WTC11 (cell line): ENCODE data around the gene TIMM50. TPM values are rescaled to one million over a fixed set of nuclear protein-coding genes. Genes with fewer than 3 reads are reported as not detected.

Experiments
- AR ChIP-seq: fragments of 250-450 bp; sonication (Bioruptor Pico); IDR thresholded peaks from 2 replicates; pipeline ENCODE4 v1.9.0; 2021; ENCODE audit warnings: mild to moderate bottlenecking
- ATF3 ChIP-seq: sonication (generic); formaldehyde crosslinking; conservative IDR thresholded peaks from 2 replicates; pipeline ENCODE4 v1.8.1; 2022; ENCODE audit warnings: mild to moderate bottlenecking, missing genetic modification reagents
- CREB1 ChIP-seq: sonication (generic); formaldehyde crosslinking; IDR thresholded peaks from 2 replicates; pipeline ENCODE4 v1.8.0; 2023; ENCODE audit warnings: mild to moderate bottlenecking, missing genetic modification reagents
- EMX1 ChIP-seq: fragments of 250-450 bp; sonication (Bioruptor Pico); IDR thresholded peaks from 2 replicates; pipeline ENCODE4 v1.8.0; 2021; ENCODE audit warnings: mild to moderate bottlenecking
- ESRRA ChIP-seq: sonication (generic); formaldehyde crosslinking; IDR thresholded peaks from 2 replicates; pipeline ENCODE4 v1.8.1; 2022; ENCODE audit warnings: mild to moderate bottlenecking, missing genetic modification reagents, borderline replicate concordance
- FOXJ3 ChIP-seq: sonication (generic); formaldehyde crosslinking; IDR thresholded peaks from 2 replicates; pipeline ENCODE4 v1.9.0; 2021; ENCODE audit warnings: missing genetic modification reagents, mild to moderate bottlenecking, borderline replicate concordance
- FOXP1 ChIP-seq: sonication (generic); formaldehyde crosslinking; IDR thresholded peaks from 2 replicates; pipeline ENCODE4 v1.8.0; 2022; ENCODE audit warnings: missing genetic modification reagents, mild to moderate bottlenecking, moderate library complexity, borderline replicate concordance
- GRHL2 ChIP-seq: fragments of 250-450 bp; sonication (Bioruptor Pico); IDR thresholded peaks from 2 replicates; pipeline ENCODE4 v1.8.0; 2022; ENCODE audit warnings: mild to moderate bottlenecking, moderate library complexity; ENCODE audit not compliant: insufficient replicate concordance, severe bottlenecking
- JUN ChIP-seq: sonication (generic); formaldehyde crosslinking; IDR thresholded peaks from 2 replicates; pipeline ENCODE4 v1.8.0; 2023; ENCODE audit warnings: mild to moderate bottlenecking, missing genetic modification reagents
- MAX ChIP-seq: sonication (generic); formaldehyde crosslinking; IDR thresholded peaks from 2 replicates; pipeline ENCODE4 v1.8.0; 2022; ENCODE audit warnings: mild to moderate bottlenecking, missing genetic modification reagents
- MLX ChIP-seq: sonication (generic); formaldehyde crosslinking; IDR thresholded peaks from 2 replicates; pipeline ENCODE4 v1.8.1; 2023; ENCODE audit warnings: mild to moderate bottlenecking, missing genetic modification reagents, moderate library complexity
- PRDM15 ChIP-seq: sonication (generic); formaldehyde crosslinking; IDR thresholded peaks from 2 replicates; pipeline ENCODE4 v1.8.0; 2022; ENCODE audit warnings: missing genetic modification reagents
- PREB ChIP-seq: sonication (generic); formaldehyde crosslinking; IDR thresholded peaks from 2 replicates; pipeline ENCODE4 v1.8.1; 2022; ENCODE audit warnings: mild to moderate bottlenecking, missing genetic modification reagents, moderate library complexity, borderline replicate concordance
- RORB ChIP-seq: fragments of 250-450 bp; sonication (Bioruptor Pico); IDR thresholded peaks from 2 replicates; pipeline ENCODE4 v1.9.0; 2021; ENCODE audit warnings: mild to moderate bottlenecking
- SMAD3 ChIP-seq: sonication (generic); formaldehyde crosslinking; IDR thresholded peaks from 2 replicates; pipeline ENCODE4 v1.8.0; 2022; ENCODE audit warnings: missing genetic modification reagents, mild to moderate bottlenecking, borderline replicate concordance
- TEAD4 ChIP-seq: sonication (generic); formaldehyde crosslinking; IDR thresholded peaks from 2 replicates; pipeline ENCODE4 v1.8.0; 2022; ENCODE audit warnings: mild to moderate bottlenecking, missing genetic modification reagents
- USF1 ChIP-seq: sonication (generic); formaldehyde crosslinking; IDR thresholded peaks from 2 replicates; pipeline ENCODE4 v1.8.0; 2022; ENCODE audit warnings: mild to moderate bottlenecking, missing genetic modification reagents
- USF2 ChIP-seq: sonication (generic); formaldehyde crosslinking; IDR thresholded peaks from 2 replicates; pipeline ENCODE4 v1.8.1; 2023; ENCODE audit warnings: mild to moderate bottlenecking, missing genetic modification reagents, moderate library complexity
- ZNF138 ChIP-seq: sonication (generic); formaldehyde crosslinking; conservative IDR thresholded peaks from 2 replicates; pipeline ENCODE4 v1.8.1; 2022; ENCODE audit warnings: mild to moderate bottlenecking, moderate library complexity, missing genetic modification reagents
- ZNF232 ChIP-seq: sonication (generic); formaldehyde crosslinking; IDR thresholded peaks from 2 replicates; pipeline ENCODE4 v1.8.0; 2022; ENCODE audit warnings: mild to moderate bottlenecking, missing genetic modification reagents
- ZNF425 ChIP-seq: fragments of 250-450 bp; sonication (Bioruptor Pico); conservative IDR thresholded peaks from 2 replicates; pipeline ENCODE4 v1.9.0; 2021; ENCODE audit warnings: mild to moderate bottlenecking
- ZNF671 ChIP-seq: fragments of 250-450 bp; sonication (Bioruptor Pico); IDR thresholded peaks from 2 replicates; pipeline ENCODE4 v1.8.0; 2021; ENCODE audit warnings: mild to moderate bottlenecking
- ZSCAN18 ChIP-seq: fragments of 250-450 bp; sonication (Bioruptor Pico); IDR thresholded peaks from 2 replicates; pipeline ENCODE4 v2.1.2; 2022; ENCODE audit warnings: mild to moderate bottlenecking, moderate library complexity
- total RNA-seq: library from RNA; stranded (reverse); gene quantifications from 3 replicates; pipeline ENCODE4 v1.2.3, GENCODE V29; 2021

TIMM50 gene
- total RNA-seq, 1 experiment from 2014 or later, result 154 TPM

GRCh38 chr19:39480337-39481228 is at the start of gene TIMM50 (continued):
- TF ChIP-seq AR (no peak), PREB (CRISPR knock-in tag) (no peak), RORB (CRISPR knock-in tag) (no peak), FOXP1 (CRISPR knock-in tag) (peak; percentile 74; the same call in 1 of the 2 replicates), CREB1 (no peak), SMAD3 (CRISPR knock-in tag) (no peak; the same call in 1 of the 2 replicates), FOXJ3 (no peak), ZNF425 (CRISPR knock-in tag) (no peak), MAX (CRISPR knock-in tag) (peak; percentile 93), USF1 (peak; percentile 51), ZNF138 (no peak), USF2 (CRISPR knock-in tag) (peak; percentile 61; the same call in 1 of the 2 replicates), MLX (CRISPR knock-in tag) (0 out of 2 replicates have a peak, but pooled peaks have one; percentile 58), TEAD4 (CRISPR knock-in tag) (no peak), GRHL2 (CRISPR knock-in tag) (no peak), PRDM15 (0 out of 2 replicates have a peak, but pooled peaks have one; percentile 6), EMX1 (CRISPR knock-in tag) (no peak), ESRRA (CRISPR knock-in tag) (peak; percentile 93), ZNF232 (CRISPR knock-in tag) (no peak), ATF3 (CRISPR knock-in tag) (no peak), JUN (peak; percentile 85; the same call in 1 of the 2 replicates), ZSCAN18 (CRISPR knock-in tag) (no peak), ZNF671 (0 out of 2 replicates have a peak, but pooled peaks have one; percentile 23)
